ENCODE data around the gene TSPAN16. TPM values are rescaled to one million over a fixed set of nuclear protein-coding genes. Genes with fewer than 3 reads are reported as not detected.

TSPAN16 gene
- total RNA-seq, 1 experiment from 2014 or later = not detected

- H3K4me2 ChIP-seq (ENCODE audit: insufficient read depth, insufficient read length, low read length) = no peak overlapping the region
- H3K36me3 Mint-ChIP-seq (ENCODE audit: insufficient read depth in 1 of 3, low read depth in 3 of 3) = peaks cover 11 to 37% (median 35%) of the 10 kb centered on the region in 3 experiments; a peak in 6 of 7 replicates
- H3K4me1 Mint-ChIP-seq = peaks cover 0 to 4% of the 10 kb centered on the region in 2 experiments; a peak in 1 of 4 replicates
- H3K9me3 Mint-ChIP-seq = no peaks in the 10 kb centered on the region
- H3K27ac ChIP-seq (ENCODE audit: insufficient read length, low read depth, low read length) = no peak overlapping the region
- no peak for DNase-seq
- no peak overlapping the region for H3K56ac ChIP-seq (ENCODE audit: insufficient read length, low read depth, low read length)
- no peak overlapping the region for H3K18ac ChIP-seq (ENCODE audit: insufficient read length, low read depth, low read length)
- no peak overlapping the region for H2BK20ac ChIP-seq (ENCODE audit: low read depth, low read length, poor library complexity, severe bottlenecking)
- H3K9ac ChIP-seq (ENCODE audit: extremely low read depth, insufficient read length, low read length) = no peak overlapping the region
- H3K4me3 Mint-ChIP-seq = no peak overlapping the region
- no CpG with 5 or more reads among the region's 11 CpGs for WGBS (ENCODE audit: extremely low coverage, insufficient read length, low lambda C conversion rate)
- no peak overlapping the region for H2BK120ac ChIP-seq (ENCODE audit: low read depth, low read length, poor library complexity, severe bottlenecking)
- no peak overlapping the region for H2BK12ac ChIP-seq (ENCODE audit: insufficient read length, low read depth, low read length)
- no peaks in the 10 kb centered on the region for H3K9me3 ChIP-seq (ENCODE audit: control insufficient read depth, low read depth, low read length)
- H2BK15ac ChIP-seq (ENCODE audit: low read depth, low read length) = no peak overlapping the region
- H4K20me1 ChIP-seq (ENCODE audit: control insufficient read depth, insufficient read depth, insufficient read length) = peaks cover 3% of the 10 kb centered on the region
- no peak overlapping the region for H2AFZ ChIP-seq (ENCODE audit: low read length)
- H3K23ac ChIP-seq (ENCODE audit: insufficient read length, low read depth, low read length) = no peak overlapping the region
- no peak overlapping the region for H3K27ac Mint-ChIP-seq
- no peak overlapping the region for H3T11ph ChIP-seq (ENCODE audit: low read length)
- no peaks in the 10 kb centered on the region for H3K27me3 ChIP-seq (ENCODE audit: insufficient read depth, low read length)
- H3K14ac ChIP-seq (ENCODE audit: insufficient read depth, low read length) = no peak overlapping the region
- no peaks in the 10 kb centered on the region for H3K4me1 ChIP-seq (ENCODE audit: insufficient read depth, low read length)
- H4K5ac ChIP-seq (ENCODE audit: insufficient read length, low read depth, low read length) = no peak overlapping the region
- no peak overlapping the region for H2BK5ac ChIP-seq (ENCODE audit: insufficient read length, low read length)
- H3K4ac ChIP-seq (ENCODE audit: low read depth, low read length) = no peak overlapping the region
- TF ChIP-seq CTCF (conservative IDR thresholded peaks at IDR 0.05) = no peak
- H4K91ac ChIP-seq (ENCODE audit: insufficient read length, low read depth, low read length) = no peak overlapping the region
- no peaks in the 10 kb centered on the region for H3K79me2 ChIP-seq (ENCODE audit: insufficient read depth, low read length)
- no peak overlapping the region for H2AK5ac ChIP-seq (ENCODE audit: insufficient read length, low read length)
- no peaks in the 10 kb centered on the region for H3K23me2 ChIP-seq (ENCODE audit: insufficient read length, low read depth, low read length, poor library complexity, severe bottlenecking)
- no peak overlapping the region for H4K8ac ChIP-seq (replicated peaks; ENCODE audit: insufficient read length, low read depth, low read length)
- no peaks in the 10 kb centered on the region for H3K27me3 Mint-ChIP-seq (ENCODE audit: low read depth)
- no peaks in the 10 kb centered on the region for H3K79me1 ChIP-seq (ENCODE audit: insufficient read depth, low read depth, low read length, poor library complexity, severe bottlenecking)
These were observed 44.2 kb upstream of the TSPAN16 start for GRCh38 chr19:11251650-11252314.

Measured in H9 (cell line).